Osteoblast (primary cell): ENCODE data around the gene COL8A1. TPM values are rescaled to one million over a fixed set of nuclear protein-coding genes. Genes with fewer than 3 reads are reported as not detected.

Experiments
- DNase-seq: peaks from one replicate; pipeline ENCODE4 v3.0.0; 2011; ENCODE audit warnings: low spot score, mixed read lengths; ENCODE audit not compliant: insufficient read length; ENCODE audit errors: missing footprints
- H2AFZ ChIP-seq: 2 replicates; pipeline ENCODE4 v1.6.0; 2011; ENCODE audit warnings: mild to moderate bottlenecking, low read length
- H3K27ac ChIP-seq: 2 replicates; pipeline ENCODE4 v1.5.1; 2011; ENCODE audit warnings: mild to moderate bottlenecking, low read depth, low read length, moderate library complexity
- H3K27me3 ChIP-seq: 2 replicates; pipeline ENCODE4 v1.6.0; 2012; ENCODE audit warnings: mild to moderate bottlenecking, control low read depth, inconsistent platforms, low read length, moderate library complexity; ENCODE audit not compliant: insufficient read depth
- H3K36me3 ChIP-seq: 2 replicates; pipeline ENCODE4 v1.5.1; 2011; ENCODE audit warnings: mild to moderate bottlenecking, low read length, control low read depth, moderate library complexity; ENCODE audit not compliant: insufficient read depth
- H3K4me1 ChIP-seq: 2 replicates; pipeline ENCODE4 v1.5.1; 2011; ENCODE audit warnings: mild to moderate bottlenecking, low read length, control low read depth, moderate library complexity; ENCODE audit not compliant: insufficient read depth
- H3K4me2 ChIP-seq: 2 replicates; pipeline ENCODE4 v1.6.0; 2011; ENCODE audit warnings: mild to moderate bottlenecking, low read length; ENCODE audit not compliant: insufficient read depth
- H3K4me3 ChIP-seq: fragments of 200-600 bp; sonication (generic); 3 replicates; pipeline ENCODE4 v1.5.1; 2012; ENCODE audit warnings: mild to moderate bottlenecking, low read length, inconsistent platforms; ENCODE audit not compliant: insufficient read depth
- H3K79me2 ChIP-seq: 2 replicates; pipeline ENCODE4 v1.6.0; 2012; ENCODE audit warnings: mild to moderate bottlenecking, low read length, control low read depth, inconsistent platforms; ENCODE audit not compliant: insufficient read depth
- H3K9me3 ChIP-seq: 2 replicates; pipeline ENCODE4 v1.5.1; 2011; ENCODE audit warnings: low read depth, low read length, control low read depth
- H4K20me1 ChIP-seq: 2 replicates; pipeline ENCODE4 v1.6.0; 2012; ENCODE audit warnings: mild to moderate bottlenecking, low read length, control low read depth; ENCODE audit not compliant: insufficient read depth
- total RNA-seq: library from RNA; depleted of rRNA; stranded (reverse); fragments of >200 nt; gene quantifications from 2 replicates; pipeline ENCODE4 v1.2.3, GENCODE V29; 2012
- TF ChIP-seq, protein P1 (sequence below): IDR thresholded peaks from 2 replicates; pipeline ENCODE4 v1.5.1; 2011; ENCODE audit warnings: mild to moderate bottlenecking, low read depth, low read length, moderate library complexity; ENCODE audit errors: extremely low read depth

The COL8A1 gene
- total RNA-seq, 1 donor, result 311 TPM

GRCh38 chr3:99681976-99682375, 43.6 kb downstream of the COL8A1 start:
- H3K36me3 ChIP-seq, result peaks cover 55% of the 10 kb centered on the region
- TF ChIP-seq, protein P1, sequence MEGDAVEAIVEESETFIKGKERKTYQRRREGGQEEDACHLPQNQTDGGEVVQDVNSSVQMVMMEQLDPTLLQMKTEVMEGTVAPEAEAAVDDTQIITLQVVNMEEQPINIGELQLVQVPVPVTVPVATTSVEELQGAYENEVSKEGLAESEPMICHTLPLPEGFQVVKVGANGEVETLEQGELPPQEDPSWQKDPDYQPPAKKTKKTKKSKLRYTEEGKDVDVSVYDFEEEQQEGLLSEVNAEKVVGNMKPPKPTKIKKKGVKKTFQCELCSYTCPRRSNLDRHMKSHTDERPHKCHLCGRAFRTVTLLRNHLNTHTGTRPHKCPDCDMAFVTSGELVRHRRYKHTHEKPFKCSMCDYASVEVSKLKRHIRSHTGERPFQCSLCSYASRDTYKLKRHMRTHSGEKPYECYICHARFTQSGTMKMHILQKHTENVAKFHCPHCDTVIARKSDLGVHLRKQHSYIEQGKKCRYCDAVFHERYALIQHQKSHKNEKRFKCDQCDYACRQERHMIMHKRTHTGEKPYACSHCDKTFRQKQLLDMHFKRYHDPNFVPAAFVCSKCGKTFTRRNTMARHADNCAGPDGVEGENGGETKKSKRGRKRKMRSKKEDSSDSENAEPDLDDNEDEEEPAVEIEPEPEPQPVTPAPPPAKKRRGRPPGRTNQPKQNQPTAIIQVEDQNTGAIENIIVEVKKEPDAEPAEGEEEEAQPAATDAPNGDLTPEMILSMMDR, result no peak
- DNase-seq, result no peak
- no peak overlapping the region for H3K4me3 ChIP-seq
- no peak overlapping the region for H3K4me2 ChIP-seq
- no peak overlapping the region for H2AFZ ChIP-seq
- peaks cover 32% of the 10 kb centered on the region for H3K4me1 ChIP-seq
- peaks cover 70% of the 10 kb centered on the region for H3K79me2 ChIP-seq
- H3K27ac ChIP-seq, result no peak overlapping the region
- peaks cover 16% of the 10 kb centered on the region for H4K20me1 ChIP-seq
- no peaks in the 10 kb centered on the region for H3K27me3 ChIP-seq
- no peaks in the 10 kb centered on the region for H3K9me3 ChIP-seq

GRCh38 chr3:99683465-99683864, 45.1 kb downstream of the COL8A1 start:
- TF ChIP-seq, protein P1, result no peak
- peaks cover 82% of the 10 kb centered on the region for H3K79me2 ChIP-seq
- peak; percentile 17 for DNase-seq
- H3K4me1 ChIP-seq, result peaks cover 18% of the 10 kb centered on the region
- peaks cover 17% of the 10 kb centered on the region for H4K20me1 ChIP-seq
- peaks cover 57% of the 10 kb centered on the region for H3K36me3 ChIP-seq
- H3K27ac ChIP-seq, result peak overlapping the region; percentile 27
- H3K4me2 ChIP-seq, result no peak overlapping the region
- no peaks in the 10 kb centered on the region for H3K27me3 ChIP-seq
- H3K4me3 ChIP-seq, result no peak overlapping the region
- no peak overlapping the region for H2AFZ ChIP-seq
- H3K9me3 ChIP-seq, result no peaks in the 10 kb centered on the region

- H3K27ac ChIP-seq, result peak overlapping the region; percentile 27
- H3K4me3 ChIP-seq, result no peak overlapping the region
- peaks cover 17% of the 10 kb centered on the region for H3K4me1 ChIP-seq
- H3K27me3 ChIP-seq, result no peaks in the 10 kb centered on the region
- DNase-seq, result no peak
- H3K36me3 ChIP-seq, result peaks cover 57% of the 10 kb centered on the region
- no peaks in the 10 kb centered on the region for H3K9me3 ChIP-seq
- no peak overlapping the region for H2AFZ ChIP-seq
- no peak overlapping the region for H3K4me2 ChIP-seq
- peaks cover 82% of the 10 kb centered on the region for H3K79me2 ChIP-seq
- TF ChIP-seq, protein P1, result no peak
- H4K20me1 ChIP-seq, result peaks cover 16% of the 10 kb centered on the region
Observed at GRCh38 chr3:99683876-99684275, 45.5 kb downstream of the COL8A1 start.

DNA sequence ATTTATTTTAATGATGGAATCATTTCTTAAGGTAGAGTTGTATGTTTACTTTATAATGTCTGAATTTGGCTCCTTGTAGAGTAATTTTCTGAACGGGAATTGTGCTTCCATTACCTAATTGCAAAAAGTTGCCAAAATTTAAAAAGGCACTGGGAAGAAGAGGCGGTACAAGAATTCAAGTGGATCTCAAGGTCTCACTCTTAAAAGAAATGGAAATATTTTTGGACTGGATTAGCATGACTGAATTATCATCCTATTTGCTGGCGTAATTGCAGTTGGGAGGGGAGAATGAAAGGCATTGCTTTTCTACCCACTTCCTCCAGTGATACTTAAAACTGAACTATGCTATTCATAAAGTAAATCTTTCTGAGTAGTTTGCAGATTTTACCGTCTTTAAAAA, 46.2 kb downstream of the COL8A1 start:
- H3K4me1 ChIP-seq, result peaks cover 21% of the 10 kb centered on the region
- no peak for DNase-seq
- no peak overlapping the region for H3K4me2 ChIP-seq
- no peaks in the 10 kb centered on the region for H3K9me3 ChIP-seq
- H3K27ac ChIP-seq, result peak overlapping the region; percentile 27
- TF ChIP-seq, protein P1, result no peak
- H3K79me2 ChIP-seq, result peaks cover 82% of the 10 kb centered on the region
- H3K27me3 ChIP-seq, result no peaks in the 10 kb centered on the region
- peaks cover 57% of the 10 kb centered on the region for H3K36me3 ChIP-seq
- no peak overlapping the region for H2AFZ ChIP-seq
- H3K4me3 ChIP-seq, result no peak overlapping the region
- H4K20me1 ChIP-seq, result peaks cover 16% of the 10 kb centered on the region
